Muscle of back (tissue), 11 donors: Measurements from ENCODE around the gene SLC24A4. TPM values are rescaled to one million over a fixed set of nuclear protein-coding genes. Genes with fewer than 3 reads are reported as not detected.
A peak's percentile ranks its signal among the peaks of the same experiment; 100 is the strongest.

Experiments
- DNase-seq, 3 donors: peaks; one replicate each; pipeline versions ENCODE4 v3.0.0 to v3.0.0-alpha.2; 2013
- polyA plus RNA-seq, 10 donors: library from polyadenylated mRNA; unstranded; fragments of 120-200 nt; gene quantifications; one replicate each; pipeline ENCODE4 v1.2.1, GENCODE V29; 2013; ENCODE audit not compliant: insufficient read length in 10 of 10

Gene SLC24A4
- polyA plus RNA-seq, 10 donors, result 1.1 to 7.4 (median 2.7) TPM

DNA sequence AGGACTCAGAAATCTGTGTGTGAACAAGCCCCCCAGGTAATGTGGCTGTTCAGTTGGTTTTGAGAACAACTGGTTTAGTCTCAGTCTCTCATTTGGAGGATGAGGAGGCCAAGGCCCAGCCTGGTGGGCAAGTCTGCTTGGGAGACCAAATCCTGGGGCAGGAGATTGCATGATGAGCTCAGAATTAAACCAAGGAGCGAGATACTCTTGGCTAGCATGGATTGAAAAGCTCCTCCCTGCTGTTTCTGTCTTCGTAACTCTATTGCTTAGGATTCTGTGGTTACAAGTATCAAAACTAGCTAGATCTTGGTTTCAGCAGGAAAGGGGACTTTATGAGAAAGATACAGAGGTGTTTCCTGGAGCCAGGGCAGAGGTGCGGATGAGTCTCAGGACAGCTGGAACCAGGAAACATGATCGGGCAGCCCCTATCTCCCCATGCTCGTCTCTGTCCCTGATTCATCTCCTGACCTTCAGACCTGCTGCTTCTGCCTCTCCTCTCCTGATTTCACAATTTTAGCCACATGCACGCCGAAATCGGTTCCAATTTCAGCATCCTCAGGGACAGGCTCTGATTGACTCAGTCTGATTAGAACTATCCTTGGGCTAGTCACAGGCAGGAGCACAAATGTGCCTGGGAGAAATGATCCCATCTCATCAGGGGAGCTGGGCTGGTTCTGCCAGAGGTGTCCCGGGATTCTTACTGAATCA, 150.4 kb downstream of the SLC24A4 start:
- peak in 1 of 3 donors; percentile 64 for DNase-seq

DNA sequence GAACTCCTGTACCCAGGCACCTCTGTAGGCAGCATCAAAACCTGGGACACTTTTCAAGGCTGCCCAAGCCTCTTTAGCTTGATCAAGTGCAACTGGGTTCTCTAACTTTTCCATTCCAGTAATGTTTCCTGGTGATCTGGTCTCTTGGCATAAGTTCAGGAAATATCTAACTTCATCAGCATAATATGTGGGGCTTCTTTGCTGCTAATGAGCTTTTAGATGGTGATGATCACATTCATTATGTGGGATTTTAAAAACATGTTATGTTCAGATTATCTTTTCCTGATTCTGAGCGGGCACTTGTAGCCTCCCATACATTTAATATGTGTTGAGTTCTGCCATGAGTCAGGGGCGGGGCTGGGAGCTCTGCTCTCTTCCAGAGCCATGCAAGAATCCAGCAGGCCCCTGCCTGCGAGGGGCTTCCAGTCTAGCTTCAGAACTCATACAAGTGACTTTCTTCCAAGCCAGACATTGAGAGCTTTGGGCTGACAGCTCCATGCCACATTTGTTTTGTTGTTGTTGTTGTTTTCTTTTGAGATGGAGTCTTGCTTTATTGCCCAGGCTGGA, 151.1 kb downstream of the SLC24A4 start:
- DNase-seq, result peak in 1 of 3 donors; percentile 27

DNA sequence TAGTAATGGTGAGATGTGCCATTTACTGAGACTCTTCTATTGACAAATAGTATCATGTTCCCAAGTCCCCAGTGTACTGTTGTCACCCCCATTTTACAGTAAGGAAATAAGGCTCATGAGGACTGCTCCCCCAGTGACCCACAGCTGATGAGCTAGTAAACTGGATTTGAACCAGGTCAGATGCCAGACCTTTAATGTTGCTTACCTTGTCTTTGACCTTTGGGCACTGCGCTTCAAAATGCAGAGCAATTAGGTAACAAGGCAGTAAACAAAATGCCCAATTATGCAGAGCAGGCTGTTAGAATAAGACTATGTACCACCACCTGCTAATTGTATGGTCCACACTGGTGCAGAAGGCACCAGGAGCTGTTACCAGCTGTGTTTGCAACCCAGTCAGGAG, 152.1 kb downstream of the SLC24A4 start:
- no peak for DNase-seq

DNA sequence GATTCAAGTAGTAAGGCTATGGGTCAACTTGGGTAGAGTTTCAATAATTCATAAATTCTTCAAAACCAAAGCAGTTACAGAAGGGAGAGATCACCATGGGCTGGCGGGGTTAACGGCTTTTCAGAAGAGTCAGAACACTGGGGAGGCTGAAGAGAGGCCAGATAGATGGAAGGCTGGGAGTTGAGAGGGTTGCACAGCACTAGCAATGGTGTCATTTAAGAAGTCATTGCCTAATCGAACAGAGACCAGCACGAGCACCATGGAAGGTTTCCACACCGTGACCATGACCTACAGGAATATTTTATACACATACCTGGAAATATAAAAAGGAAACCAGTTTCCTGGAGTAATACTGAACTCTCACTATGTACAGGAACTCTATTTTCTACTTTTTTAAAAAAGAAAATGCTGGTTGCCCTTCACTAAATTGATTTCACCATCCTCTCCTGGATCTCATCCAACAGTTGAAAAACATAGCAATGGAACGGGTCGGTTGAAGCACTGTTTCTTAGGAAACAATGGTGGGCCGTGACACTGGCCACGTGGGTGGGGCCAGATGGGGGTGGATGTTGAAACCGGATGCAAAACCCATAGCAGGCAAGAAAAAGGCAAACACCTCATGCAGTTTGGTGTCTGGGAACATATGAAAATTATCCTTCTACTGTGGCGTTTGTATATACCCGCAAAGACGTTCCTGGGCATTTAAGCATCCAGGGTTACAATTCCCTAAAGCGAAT, 152.7 kb downstream of the SLC24A4 start:
- DNase-seq, result peak in 1 of 3 donors; percentile 57

DNA sequence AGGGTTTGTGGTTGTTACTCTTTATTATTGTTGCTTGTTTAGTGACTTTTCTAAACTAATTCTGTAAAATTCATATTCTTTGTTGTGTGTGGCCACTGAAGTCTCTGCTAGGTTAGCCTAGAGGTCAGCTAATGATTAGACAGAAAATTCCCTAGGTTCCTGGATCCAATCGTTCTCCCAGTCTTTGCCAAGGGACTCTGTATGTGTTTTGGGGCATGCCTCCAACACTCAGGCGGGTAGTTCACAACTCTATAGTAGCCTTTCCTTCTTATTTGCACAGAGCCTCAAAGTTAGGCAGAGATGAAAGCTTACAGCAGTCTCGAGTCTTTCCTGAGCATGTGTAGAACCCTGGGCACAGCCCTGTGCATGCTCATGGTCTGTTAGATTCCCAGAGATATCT, 157.9 kb downstream of the SLC24A4 start:
- no peak for DNase-seq

DNA sequence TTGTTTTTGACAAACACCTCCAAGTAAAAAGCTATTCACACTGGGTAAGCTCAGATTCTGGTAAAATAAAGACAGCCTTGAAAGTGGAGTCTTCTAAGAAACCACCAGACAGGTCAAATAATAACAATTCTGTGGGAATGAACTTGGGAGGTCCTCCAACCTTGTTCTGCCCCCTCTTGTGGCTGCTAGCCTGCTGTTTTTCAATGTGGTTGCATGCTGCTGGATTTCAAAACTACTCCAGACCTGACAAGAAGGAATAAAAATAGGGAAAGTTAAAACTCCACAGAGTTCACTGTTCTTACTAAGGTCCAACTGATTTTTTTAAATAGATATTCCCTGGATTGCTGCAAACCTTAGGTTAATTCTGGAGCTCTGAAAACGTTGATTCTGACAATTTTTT, 158.4 kb downstream of the SLC24A4 start:
- DNase-seq, result peak in 1 of 3 donors; percentile 39

DNA sequence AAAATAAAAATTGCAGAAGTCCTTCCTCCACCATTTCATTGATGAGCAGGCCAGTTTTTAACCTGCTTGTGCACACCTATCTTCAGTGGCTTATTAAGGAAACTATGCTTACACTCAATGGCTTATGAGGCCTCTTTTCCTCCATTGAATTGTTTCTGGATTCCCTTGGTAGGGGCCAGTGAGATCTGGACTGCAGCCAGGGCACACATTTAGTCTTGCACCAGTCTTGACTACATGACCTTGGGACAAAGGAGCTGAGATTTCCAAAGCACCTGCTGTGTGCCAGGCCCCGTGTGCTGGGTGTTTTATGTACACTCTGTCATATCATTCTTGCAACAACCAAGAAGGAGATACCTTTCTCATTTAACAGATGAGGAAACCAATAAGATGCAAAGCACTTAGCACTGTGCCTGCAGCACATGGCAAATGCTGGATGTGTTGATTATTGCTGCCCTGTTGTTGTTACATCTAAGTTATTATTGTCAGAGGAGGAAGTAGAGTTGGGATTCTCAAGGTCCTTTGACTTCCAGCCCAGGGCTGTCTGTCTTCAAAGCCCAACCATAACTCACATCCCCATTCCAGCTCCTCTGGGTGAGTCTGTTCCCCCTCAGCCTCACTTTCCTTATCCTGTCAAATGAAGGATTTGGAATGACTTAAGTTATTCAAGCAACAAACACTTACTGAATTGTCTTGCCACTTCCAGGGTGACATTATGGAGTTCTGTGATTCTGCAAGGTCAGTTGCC, 159.0 kb downstream of the SLC24A4 start:
- no peak for DNase-seq

DNA sequence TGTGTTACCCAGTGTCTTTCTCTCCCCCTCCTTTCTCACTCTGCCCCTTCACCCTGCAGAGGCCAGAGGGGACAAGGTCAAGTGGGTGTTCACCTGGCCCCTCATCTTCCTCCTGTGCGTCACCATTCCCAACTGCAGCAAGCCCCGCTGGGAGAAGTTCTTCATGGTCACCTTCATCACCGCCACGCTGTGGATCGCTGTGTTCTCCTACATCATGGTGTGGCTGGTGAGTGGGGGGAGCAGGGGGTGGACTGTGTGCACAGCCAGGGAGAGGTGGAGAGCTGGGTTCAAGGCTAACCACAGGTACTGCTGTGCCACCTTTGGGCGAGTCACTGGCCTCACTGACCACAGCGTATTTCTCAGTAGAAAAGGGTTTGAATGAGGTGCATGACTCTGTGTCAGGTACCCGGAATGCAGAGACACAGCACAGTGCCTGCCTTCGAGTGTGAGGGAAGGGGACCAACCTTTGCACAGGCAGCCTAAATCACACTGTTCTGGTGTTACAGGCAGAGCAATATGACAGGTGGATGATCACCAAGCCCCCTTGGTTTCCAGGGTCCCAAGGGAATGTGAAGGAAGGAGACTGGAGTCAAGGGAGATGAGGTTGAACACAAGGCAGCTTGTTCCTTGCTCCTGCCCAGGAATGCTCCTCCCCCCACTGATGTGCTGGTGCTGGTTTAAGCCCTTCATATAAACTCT, 159.8 kb downstream of the SLC24A4 start:
- DNase-seq, result no peak

DNA sequence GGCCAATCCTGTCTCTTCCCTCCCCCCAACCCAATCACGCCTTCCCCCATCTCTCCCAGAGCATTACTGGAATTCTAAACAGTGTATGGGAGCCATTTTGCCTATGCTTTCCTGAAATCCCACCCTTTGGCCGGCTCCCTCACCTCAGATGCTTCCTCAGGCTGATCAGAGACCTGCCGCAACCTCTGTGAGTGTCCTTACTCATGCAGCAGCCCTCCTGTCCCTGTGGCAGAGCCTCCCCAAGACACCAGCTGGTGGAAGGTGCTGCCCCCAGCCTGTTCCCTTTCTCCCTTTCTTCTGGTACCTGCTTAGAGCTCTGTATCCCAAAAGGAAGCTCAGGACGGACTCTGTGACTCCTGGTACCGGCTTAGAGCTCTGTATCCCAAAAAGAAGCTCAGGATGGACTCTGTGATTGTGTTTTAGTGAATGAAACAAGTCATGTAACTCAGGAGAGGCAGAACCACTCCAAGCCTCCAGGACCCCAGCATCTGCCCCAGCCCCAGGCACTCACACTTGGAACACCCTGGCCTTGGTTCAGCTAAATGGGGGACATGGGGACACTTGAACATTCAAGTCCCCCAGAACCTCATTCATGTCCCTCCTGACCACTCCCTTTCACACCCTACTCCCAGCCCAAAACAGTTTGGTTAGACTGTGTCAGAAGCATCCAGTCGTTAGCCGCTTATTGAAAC, 161.3 kb downstream of the SLC24A4 start:
- DNase-seq, result no peak

DNA sequence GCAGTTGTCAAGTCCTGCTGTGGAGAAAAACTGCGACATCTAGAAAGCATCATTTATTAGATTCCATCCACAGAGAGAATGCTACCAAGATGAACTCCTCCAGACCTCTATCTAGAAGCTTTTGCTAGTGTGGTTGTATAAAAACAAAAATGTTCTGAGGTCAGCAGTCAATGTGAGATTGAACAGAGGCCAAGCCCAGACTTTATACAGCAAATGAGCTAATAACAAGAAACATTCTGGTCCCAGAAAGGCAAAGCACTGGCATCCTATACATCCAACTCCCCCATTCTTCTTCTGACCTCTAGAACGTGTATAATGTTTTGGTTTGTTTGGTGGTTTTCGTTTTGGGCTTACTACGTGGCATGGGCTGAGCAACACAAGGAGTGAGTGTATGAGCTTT, 163.9 kb downstream of the SLC24A4 start:
- no peak for DNase-seq

DNA sequence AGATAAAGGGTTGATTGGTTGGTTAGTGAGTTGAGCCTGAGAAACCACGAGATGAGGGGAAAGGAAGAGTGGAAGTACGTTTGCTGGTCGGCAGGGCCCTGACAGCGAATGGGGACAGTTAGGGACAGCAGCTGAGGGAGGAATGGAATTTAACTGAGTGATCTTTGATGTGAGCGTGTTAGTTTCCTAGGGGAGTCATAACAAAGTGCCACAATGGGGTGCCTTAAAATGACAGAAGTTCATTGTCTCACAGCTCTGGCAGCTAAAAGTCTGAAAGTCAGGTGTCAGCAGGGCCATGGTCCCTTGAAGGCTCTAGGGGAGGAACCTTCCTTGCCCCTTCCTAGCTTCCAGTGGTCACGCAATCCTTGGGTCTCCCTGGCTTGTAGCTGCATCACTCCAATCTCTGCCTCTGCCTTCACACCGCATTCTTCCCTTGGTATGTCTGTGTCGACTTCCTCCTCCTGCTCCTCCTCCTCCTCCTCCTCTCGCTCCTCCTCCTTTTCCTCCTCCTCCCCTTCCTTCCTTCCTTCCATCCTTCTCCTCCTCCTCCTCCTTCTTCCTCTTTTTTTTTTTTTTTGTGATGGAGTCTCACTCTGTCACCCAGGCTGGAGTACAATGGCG, 164.7 kb downstream of the SLC24A4 start:
- DNase-seq, result no peak

DNA sequence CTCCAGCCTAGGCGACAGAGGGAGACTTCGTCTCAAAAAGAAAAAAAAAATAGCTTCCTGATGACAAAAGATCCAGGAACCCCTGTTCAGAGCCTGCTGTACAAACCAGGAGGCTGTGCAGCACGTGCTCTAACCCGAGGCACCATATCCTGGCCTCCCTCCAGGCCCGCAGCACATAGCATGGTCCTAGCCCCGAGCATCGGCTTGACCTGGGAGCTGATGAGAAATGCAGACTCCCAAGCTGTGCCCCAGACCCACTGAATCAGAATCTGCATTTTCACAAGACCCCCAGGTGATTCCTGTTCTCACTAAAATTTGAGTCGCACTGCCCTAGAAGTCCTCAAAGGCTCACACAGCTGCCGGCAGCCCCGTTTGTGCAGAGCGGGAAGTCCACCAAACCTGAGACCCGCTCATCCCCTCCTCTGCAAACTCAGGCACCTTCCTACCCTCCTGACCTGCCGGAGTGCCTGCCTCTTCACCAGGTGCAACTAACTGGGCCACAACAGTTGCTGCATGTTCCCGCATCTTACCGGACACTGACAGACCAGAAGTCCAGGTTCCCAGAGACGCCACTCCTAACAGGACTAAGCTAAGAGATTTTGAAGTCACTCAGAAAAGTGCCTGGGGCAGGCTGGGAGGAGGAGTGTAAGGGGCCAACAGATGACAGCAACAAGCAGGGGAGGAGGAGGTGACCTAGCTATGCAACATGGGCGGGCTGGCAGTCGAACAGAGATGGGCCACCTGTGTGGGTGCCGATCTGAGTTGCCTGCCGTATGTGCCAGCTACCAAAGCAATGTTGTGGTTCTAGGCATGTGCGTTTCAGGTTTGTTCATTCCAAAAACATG, 166.7 kb downstream of the SLC24A4 start:
- no peak for DNase-seq

DNA sequence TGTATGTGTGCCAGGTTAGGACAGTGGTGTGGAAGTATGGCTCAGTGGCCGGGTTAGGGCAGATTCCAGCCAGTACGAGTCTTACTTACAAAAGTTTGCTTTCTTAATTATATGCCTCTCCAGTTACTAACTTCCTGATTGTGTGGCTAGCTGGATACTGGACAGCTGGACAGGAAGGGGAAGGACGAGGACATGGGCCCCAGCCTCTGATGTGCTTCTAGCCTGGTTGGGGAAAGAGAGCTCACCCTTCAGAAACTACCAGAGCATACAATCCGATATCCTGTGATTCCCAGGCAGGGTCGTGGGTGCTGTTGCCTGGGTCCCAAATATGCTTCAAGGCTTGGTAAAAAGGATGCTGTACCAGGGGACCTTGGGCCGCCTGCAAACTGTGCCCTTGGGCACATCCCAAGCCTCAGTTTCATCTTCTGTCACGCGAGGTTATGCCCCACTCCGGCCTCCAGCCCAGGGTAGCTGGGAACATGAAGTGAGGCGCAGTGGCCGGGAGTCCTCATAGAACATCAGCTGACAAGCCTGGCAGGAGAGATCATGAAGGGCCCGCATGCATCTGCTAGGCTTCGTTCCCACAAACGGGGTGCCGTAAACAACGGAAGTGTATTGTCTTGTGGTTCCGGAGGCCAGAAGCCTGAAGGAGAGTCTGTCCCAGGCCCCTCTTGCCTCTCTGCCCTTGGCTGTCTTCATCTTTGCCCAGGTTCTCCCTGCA, 167.4 kb downstream of the SLC24A4 start:
- DNase-seq, result peak in 1 of 3 donors; percentile 23

DNA sequence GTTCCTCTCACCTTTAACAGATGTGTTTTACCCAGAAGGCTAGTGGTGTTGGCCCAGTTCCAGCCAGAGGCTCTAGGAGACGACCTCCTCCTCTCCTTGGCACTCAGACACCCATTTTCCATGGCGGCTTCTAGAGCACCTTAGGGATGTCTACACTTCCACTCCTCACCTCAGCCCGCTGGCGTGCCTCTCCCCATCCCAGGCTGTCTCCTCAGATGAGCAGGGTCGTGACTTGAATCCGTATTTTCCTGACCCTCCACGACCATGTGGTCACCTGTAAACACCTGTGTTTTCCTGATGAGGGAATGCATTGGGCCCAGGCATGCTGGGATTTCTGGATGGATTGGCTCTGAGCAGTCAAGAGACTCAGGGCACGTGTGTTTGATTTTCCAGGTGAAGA, 168.8 kb downstream of the SLC24A4 start:
- DNase-seq, result no peak

DNA sequence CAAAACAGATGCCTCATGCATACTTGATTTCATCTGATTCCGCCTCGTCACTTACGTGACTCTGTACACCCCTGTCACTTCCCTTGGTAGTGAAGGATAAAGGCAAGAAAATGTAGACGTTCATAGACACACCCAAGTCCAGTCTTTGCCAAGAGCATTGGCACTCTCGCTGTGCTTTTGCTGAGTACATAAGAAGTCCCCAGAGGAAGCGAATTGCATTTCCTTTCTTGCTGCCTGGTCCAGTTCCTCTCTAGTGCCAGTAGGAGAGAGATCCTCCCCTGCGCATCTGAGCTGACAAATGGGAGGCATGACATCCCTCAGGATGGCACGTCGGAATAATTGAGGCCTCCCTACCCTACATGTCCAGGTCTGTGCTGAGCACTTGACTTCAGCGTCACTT, 169.3 kb downstream of the SLC24A4 start:
- no peak for DNase-seq

DNA sequence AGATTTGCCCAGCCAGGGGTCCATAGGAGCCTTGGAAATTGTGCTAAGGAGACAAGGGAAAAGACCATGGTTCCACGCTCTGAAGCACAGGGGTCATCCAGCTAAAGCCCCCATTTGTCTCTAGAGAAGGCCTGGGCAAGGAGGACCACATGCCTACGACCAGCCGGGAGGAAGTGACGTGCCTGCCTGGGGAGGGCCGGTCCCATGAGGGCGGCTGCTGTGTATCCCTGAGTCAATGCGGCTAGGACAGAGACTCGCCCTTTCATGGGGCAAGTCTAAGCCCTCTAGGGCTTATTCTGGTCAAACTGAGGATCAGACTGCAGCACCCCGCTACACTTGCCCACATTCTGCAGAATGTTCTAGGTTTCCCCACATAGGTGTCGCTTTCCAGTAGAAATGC, 170.1 kb downstream of the SLC24A4 start:
- no peak for DNase-seq

DNA sequence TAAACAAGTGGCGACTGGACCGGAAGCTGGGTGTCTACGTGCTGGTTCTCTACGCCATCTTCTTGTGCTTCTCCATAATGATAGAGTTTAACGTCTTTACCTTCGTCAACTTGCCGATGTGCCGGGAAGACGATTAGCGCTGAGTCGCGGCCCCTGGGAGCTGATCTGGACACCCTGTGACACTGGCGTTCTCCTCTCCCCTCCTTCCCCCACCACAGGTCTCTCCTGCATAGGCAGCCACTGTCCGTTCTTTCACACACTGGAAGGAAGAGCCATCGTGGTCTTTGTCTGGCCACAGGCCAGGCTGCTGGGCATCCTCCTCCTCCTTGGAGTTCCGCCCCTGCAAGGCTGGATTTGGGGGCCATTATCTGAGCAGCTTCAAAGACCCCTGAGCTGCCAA, 170.5 kb downstream of the SLC24A4 start:
- no peak for DNase-seq

DNA sequence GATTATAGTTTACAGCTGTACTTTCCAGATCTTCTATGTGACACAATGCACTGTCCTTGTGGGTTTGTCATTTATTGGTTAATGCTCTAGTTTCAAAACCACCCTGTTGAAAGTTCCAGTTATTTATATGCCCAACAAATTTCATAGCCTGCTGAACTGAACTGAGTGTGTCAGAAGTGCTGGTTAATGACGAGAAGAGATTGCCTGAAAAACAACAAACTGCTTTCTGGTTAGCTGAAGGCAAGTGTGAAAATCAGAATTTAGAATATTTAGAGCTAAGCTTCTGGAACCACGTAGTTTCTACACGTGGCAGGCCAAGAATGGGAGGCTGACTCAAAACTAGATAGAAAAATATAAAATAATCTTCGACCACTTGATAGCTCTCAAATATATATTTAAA, 171.5 kb downstream of the SLC24A4 start:
- DNase-seq, result no peak

DNA sequence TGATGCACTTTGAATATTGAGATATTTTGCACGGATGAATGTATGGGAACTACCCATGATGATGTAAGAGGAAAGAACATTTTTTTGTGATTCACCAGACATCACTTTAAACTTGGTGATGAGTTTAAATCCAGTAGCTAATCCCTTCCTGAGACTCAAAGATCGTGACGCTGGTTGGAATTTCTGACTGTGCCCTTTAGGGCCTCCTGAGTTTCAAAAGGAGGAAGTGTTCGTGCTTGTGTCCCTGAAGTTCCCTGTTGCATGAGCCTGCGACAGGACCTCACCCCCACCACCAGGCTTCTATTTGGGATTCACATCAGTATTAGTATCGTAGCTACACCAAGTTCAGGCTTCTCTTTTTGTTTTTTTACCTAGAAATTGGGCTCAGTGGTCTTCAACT, 172.1 kb downstream of the SLC24A4 start:
- DNase-seq, result peak in 1 of 3 donors; percentile 78
